ENCODE data around the gene RAD51B.

RAD51B gene

GRCh38 chr14:68612049-68612448, 792.5 kb downstream of the RAD51B start:
- DNase-seq, result no peak

GRCh38 chr14:68616221-68616902, 796.8 kb downstream of the RAD51B start:
- no peak for DNase-seq

GRCh38 chr14:68619790-68620574, 800.4 kb downstream of the RAD51B start:
- DNase-seq, result no peak

- peak; percentile 6 for DNase-seq
Measured at GRCh38 chr14:68621400-68622365, 802.1 kb downstream of the RAD51B start.

GRCh38 chr14:68622856-68623255, 803.3 kb downstream of the RAD51B start:
- no peak for DNase-seq

GRCh38 chr14:68623307-68623706, 803.7 kb downstream of the RAD51B start:
- DNase-seq, result peak; percentile 42

GRCh38 chr14:68623826-68624225, 804.2 kb downstream of the RAD51B start:
- no peak for DNase-seq

GRCh38 chr14:68624541-68625220, 805.1 kb downstream of the RAD51B start:
- DNase-seq, result no peak

- DNase-seq, result no peak
Measured at GRCh38 chr14:68625366-68626090, 805.9 kb downstream of the RAD51B start.

- DNase-seq, result no peak
Measured at GRCh38 chr14:68626386-68626785, 806.8 kb downstream of the RAD51B start.

GRCh38 chr14:68627050-68627867, 807.7 kb downstream of the RAD51B start:
- DNase-seq, result no peak

GRCh38 chr14:68627868-68628604, 808.5 kb downstream of the RAD51B start:
- no peak for DNase-seq

- DNase-seq, result no peak
Measured at GRCh38 chr14:68628605-68629310, 809.2 kb downstream of the RAD51B start.

GRCh38 chr14:68630081-68630571, 810.5 kb downstream of the RAD51B start:
- no peak for DNase-seq

GRCh38 chr14:68630611-68631393, 811.2 kb downstream of the RAD51B start:
- DNase-seq, result no peak

GRCh38 chr14:68631394-68632053, 811.9 kb downstream of the RAD51B start:
- no peak for DNase-seq

- DNase-seq, result no peak
Measured at GRCh38 chr14:68632054-68632895, 812.7 kb downstream of the RAD51B start.

All from DMS 273 treated with DMSO at 0.1 percent for 48 hours (cell line).